Fibroblast of peridontal ligament (primary cell): ENCODE data around the gene C9orf50.
"Not testable (repeated sequence)": the region's sequence is repeated elsewhere in the genome, so short reads cannot be mapped to it uniquely, and the experiment has no call there.

Experiments used
- DNase-seq: peaks from one replicate; pipeline ENCODE4 v3.0.0-alpha.2; 2010; ENCODE audit errors: extremely low read depth

Gene C9orf50

DNA sequence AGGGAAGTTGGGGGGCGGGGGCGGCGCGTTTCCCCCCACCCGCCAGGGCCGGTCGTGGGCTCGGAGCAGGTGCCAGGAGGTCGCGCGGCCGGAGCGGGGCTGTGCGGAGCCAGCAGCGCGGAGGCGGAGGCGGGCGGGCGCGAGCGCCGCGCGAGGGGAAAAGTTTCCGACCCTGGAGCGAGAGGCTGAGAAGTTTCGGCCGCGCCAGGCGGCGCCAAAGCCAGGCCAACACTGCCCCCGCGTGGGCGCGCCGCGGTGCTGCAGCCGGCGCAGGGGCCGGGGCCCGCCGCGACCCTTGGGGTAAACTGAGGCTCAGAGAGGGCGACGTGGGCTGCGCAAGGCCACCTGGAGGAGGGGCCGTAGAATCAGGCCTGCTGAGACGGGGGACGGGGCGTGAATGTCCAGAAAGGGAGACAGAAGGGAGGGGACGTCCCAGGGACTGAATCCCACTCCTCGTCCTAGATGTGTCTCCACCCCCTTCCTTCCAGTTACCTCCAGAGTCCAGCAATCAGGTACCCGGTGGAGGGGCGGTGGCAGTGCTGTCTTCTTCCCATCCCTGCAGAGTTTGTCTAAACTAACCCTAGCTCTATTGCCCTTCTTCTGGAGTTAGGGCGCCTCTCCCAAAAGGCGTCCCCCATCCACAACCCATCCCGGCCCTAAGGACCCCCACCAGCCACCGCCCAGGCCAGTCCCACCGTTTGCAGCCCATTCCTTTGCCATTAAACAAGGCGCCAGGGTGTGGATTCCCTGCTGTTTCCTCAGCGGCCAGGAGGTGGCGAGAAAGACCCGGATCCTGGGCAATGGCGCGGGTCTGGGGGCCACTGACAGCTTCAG is 10.2 kb downstream of the C9orf50 start:
- peak; percentile 59 for DNase-seq

DNA sequence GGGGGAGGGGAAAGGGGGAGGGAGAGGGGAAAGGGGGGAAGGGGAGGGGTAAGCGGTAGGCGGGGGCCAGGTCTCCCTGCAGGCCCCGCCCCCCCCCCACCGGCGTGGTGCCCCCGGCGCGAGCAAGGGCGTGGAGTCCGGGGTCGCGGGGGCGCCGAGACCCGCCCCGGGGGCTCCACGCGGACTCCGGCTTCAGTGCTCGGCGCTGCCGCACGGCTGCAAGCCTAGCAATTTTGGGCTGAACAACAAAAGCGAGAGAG is 10.8 kb downstream of the C9orf50 start:
- no peak for DNase-seq

DNA sequence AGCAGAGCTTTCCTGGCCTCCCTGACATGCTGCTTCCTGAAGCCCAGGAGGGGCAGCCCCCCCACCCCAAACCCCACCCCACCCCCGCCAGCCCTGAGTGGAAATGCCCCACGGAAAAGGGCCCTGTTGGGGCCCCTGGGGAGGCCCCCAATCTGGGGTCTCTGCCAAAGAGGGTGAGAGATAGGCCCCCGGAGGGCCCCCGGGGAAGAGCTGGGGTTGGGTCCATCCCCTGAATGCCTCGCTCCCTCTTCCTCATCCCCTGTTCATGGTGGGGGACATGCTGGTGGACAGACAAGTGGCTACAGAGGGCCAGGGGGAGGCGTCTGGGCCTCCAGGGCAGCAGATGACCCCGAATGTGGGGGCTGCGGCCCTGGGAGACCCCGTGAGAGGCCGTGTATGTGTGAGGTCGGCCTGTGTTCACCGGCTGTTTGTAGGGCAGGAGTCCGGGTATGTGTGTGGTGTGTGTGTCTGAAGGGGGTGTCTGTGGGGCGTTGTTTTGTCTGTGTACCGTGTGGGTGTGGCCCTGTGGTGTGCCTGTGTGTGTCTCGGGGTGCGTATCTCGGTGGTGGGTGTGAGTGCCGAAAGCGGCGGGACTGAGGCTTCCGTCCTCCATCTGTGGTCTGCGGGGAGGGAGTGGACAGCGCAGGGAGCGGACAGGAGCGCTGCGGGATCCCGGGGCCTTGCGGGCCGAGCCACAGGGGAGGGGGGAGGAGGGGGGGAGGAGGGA is 11.3 kb downstream of the C9orf50 start:
- peak; percentile 35 for DNase-seq

DNA sequence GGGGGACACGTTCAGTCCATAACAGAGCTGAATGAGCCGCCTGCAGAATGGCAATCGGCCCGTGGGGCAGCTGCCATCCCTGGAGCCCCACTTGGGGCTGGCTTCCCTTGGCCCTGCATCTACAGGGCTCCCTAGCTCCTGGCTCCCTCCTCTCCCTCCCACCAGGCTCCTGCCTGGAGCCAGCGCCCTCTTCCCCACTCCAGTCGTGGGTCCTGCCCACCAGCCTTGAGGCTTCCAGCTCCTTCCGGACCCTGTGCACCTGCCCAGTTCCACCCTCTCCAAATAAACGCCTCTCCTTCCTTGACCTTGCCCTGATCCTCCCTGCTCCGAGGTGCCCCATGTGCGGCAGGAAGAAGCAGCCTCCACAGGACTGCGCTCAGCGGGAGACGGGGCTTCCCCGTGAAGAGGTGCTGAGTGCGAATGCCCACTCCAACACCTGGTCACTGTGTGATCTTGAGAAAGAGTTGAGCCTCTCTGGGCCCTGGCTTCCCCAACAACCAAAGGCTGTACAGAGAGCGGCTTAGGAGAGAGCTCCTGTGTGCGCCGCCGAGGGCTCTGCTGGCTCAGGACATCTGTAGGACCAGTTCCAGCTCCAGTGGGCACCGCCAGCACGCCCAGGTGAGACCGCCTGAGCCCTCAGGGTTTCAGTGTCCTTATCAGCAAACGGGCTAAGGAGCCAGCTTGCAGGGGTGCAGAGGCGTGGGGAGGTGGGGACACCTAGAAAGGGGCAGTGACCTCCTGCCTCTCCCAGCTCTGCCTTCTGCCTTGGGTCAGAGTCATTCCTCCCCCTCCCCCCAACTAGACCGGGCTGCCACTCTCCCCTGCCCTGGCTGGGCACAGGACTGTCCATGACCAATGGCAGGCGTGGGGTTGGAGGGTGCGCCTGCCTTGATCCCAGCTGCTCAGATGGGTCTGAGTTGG is 12.1 kb downstream of the C9orf50 start:
- DNase-seq = no peak

DNA sequence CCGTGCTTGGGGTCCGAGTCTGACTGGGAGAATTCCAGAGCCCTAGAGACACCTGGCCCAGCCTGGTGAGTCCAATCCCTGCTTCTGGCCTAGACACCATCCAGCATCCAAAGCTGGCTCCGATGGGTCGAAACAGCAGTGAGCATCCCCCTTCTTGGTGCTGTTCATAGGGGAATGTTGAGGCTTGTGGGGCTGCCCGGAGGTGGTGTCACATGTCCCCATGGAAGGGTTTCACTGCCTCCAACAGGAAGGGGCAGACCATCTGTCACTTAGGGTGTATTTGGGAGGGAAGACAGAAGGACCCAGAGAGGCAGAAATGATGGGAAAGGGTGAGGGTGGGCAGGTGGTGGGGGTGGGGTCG is 13.9 kb downstream of the C9orf50 start:
- no peak for DNase-seq

DNA sequence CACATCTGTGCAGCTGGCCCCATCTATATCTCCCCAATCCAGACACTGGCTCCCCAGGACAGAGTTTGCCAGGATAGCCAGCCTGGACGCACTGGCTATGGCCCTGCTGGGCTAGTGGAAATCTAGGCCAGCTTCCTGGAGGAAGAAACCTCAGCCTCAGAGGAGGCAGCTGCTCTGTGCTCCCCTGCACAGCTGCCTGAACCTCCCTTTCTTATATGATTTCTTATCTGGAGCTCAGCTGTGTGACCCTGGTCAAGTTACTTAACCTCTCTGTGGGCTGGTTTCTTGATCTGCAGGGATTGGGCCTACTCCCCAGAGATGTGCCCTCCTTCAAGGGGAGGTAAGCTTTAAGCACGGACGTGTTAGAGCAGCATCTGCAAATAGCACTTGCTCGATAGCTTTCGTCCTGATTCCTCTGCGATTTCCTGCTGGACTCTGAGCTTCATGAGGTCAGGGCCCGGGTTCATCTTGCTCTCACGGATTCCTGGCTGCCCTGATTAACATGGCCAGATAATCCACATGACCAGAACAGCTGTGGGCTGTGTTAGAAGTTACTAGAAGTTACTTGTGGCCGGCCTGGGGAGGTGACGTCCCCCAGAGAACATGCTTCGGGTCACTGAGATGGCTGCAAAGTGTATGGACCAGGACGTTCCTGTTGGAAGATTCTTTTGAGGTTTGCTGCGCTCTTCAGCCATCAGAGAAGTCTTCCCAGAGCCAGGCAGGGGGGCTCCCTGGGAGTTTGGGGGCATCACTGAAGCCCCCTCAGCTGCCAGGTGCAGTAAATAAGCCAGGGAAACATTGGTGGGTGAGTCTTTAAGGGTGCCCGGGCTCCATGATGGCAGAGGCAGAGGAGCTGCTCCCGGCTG is 14.5 kb downstream of the C9orf50 start:
- peak; percentile 38 for DNase-seq

DNA sequence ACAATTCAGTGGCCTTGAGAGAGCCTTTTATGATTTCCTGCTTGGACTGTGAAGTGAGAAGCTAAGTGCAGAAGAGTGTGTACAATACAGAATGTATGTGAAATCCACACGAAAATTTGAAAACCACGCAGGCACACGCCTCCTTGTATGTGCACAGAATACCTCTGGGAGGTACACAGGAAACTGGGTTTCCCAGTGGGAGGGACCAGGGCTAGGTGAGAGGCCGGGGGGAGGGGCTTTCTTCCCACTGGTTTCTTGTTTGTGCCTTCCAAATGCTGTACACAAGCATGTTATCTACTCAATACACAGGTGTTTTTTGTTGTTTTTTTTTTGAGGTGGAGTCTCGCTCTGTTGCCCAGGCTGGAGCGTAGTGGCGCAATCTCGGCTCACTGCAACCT is 16.1 kb downstream of the C9orf50 start:
- no peak for DNase-seq

DNA sequence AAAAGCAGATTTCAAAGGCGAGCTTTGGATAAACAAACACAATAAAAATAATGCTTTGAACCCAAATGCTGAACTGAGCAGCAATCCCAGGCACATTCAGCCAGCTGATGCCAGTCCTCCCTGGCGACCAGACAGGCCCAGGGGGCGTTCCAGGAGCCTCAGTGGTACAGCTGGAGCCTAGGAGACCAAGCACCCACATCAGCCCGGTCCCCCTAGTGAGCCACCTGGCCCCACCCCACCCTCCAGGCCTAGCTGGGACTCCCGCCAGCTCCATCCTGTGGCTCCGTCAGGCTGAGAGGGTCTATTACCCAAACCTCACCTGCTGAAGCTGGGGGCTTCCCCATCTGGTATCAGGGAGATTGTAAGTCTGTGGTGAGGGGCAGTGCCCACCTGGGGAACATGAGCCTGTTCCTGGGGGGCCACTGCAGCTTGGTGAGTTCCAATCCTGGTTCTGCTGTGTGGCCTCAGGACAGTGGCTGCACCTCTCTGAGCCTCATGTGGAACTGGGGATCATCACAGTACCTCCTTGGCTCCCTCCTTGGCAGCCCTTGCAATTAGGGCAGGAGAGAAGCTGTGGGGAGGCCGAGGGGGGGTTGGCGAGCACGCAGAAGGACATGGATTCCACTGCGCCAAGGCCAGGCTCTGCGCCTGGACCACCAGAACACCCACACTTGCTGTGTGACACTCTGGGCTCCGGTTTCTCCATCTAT is 16.7 kb downstream of the C9orf50 start:
- no peak for DNase-seq

DNA sequence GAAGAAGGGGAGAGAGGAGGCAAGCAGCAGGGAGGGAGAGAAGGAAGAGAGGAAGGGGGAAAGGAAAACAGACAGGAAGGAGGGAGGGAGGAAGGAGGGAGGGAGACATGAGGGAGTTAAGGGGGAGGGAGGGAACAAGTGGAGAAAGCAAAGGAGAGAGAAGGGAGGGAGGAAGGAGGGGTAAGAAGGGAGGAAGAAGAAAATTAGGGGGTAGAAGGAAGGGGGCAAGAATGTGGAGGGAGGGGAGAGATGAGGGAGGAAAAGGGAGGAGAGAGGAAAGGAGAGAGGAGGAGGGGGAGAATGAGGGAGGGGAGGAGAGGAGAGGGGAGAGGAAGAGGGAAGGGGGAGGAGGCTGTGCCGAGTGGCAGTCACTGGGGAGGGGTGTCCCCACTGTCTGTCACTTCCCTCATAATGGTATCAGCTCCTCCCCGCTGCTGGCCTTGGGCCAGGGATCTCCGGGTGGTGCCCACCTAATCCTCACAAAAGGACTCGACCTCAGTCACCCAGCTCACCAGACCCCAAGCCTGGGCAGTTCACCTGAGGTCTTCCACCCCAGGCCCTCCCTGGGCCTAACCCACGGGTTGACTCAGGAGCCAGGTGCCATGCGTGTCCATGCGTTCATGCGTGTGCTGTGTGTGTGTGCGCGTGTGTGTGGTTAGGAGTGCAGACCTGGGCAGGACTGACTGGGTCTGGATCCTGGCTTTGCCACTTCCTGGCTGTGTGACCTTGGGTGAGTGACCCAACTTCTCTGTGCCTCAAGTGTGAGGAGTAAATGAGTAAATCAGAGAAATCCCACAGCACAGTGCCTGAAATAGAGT is 18.1 kb downstream of the C9orf50 start:
- DNase-seq = no peak

DNA sequence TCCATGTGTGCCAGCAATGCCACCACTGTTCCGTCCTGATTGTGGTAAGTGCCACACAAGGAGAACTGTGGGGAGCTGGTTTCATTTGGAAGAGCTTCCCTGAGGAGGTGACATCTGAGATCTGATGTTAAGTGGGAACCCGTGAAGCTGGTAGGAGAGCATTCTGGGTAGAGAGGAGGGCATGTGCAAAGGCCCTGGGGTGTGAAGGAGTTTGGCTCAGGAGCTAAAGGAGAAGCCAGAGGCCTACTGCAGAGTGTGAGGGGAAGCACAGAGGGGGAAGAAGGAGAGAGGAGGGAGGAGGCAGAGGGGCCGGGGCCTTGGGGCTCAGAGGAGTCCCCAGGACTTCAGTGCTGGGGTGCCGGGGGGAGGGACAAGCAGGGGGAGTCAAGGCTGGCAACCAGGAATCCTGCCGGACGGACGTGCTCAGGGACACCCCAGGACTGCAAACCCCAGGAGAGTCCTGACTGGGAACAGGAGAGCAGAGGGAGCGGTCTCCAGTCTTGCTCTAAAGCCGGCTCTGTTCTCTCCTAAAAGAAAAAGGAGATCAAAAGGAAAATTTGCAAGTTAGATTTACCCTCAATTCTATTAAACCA is 19.7 kb downstream of the C9orf50 start:
- no peak for DNase-seq

DNA sequence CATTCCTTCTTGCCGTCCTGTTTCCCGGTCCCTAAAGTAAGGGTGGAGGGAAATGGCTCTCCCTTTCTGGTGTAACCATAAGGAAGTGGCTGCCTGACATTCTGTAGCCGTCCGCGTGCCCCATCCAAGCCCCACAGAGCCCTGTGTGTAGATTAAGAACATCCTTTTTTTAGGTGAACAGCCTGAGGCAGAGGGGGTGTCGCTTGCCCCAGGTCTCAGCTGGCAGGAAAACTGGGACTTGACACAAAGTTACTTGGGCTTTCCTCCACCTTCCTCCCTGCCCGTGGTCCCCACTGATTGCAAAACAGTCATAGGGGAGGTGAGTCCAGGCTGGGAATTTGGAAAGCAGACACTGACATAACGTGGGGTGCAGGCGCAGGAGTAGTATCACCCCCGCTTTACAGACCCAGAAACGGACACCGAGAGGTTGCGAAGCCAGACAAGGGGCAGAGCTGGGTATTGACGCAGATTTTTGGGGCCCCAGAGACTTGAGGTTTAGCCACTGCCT is 22.8 kb downstream of the C9orf50 start:
- DNase-seq = no peak

DNA sequence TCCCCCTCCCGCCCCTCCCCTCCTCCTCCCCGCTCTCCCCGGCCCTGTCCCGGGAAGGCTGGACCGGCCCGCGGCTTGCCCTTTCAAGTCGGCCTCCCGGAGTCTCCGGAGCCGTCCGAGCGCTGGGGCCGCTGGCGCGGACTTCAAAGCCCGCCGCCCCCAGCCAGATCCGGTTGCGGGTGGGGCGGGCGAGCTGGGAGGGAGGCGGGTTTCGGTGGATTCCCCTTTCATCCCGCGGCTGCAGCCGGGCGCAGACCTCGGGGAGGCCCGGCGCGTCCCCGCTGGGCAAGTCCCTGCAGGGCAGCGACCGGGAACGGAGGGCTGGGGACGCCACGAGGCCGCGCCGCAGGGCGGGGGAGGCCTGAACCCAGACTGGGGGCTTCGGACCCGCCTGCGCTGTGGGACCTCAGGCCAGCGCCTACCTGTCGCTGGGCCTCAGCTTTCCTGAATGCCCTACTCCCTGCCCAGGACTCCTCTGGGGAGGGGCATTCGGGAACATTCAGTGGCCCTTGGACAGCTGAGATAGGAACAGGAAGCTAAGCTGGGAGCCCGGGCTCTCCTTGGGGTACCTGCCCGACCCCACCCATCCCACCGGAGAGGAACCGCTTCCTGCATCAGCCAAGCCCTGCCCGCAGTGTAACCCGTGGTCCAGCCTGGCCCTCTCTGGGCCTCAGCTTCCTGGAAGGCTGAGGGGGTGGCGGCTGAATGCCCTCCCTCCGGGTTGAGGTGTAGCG is 23.4 kb downstream of the C9orf50 start:
- DNase-seq = no peak

DNA sequence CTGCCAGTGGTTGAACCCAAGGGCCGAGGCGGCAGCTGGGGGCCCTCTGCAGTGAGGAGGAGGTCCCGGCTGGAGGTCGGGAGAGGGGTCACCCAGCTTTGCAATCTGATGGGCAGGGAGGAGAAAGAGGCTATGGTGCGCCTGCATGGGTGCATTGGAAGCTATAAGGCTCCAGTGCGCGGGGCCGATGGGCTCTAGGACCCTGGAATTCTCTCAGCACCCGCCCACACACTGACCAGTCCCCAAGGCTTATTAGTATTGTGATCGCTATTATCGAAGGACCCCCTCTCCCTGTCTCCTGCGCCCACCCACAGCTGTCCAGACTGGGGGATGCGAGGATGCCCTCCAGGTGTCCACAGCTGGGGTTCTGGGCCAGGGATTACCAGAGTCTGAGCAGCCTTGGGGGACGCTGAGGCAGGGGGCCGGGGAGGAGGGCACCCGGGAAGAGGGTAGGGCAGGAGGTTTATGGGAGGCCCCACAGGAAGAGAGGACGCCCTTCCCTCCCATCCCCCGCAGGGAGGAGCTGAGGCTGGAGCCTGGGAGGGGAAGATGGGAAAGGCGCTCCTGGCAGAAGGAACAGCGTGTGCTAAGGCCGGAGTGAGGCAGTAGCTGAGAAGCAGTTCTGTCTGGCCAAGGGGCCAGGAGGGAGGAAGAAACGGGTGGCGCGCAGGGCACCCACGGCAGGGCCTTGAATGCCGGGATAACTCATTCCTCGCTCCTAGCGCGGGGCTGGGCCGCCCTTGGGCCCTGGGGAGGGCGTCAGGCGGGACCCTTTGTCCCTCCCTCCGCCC is 24.2 kb downstream of the C9orf50 start:
- DNase-seq = no peak

DNA sequence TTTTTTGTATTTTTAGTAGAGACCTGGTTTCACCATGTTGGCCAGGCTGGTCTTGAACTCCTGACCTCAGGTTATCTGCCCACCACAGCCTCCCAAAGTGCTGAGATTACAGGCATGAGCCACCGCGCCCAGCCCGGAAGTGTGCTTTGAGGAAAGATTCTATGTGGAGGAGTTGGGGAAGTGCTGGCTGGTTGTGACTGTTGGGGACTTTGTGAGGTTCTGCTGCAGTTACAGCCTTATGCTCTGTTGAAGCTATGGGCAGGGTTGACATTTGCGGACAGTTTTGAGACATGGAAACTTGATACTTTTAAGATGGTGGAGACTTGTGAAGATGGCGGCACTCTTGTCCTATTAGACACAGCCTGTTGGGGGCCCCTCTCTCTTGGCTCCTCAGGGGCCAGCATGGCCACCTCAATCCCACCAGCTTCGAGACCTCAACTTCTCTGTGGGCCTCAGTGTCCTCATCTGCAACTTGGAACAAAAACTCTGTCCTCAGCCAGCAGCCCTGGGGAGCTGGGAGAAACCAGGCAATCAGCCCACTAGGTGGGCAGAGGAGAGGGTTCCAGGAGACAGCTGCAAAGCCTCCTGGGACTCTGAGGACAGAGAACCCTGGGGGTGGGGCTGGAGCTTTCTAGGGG is 24.9 kb downstream of the C9orf50 start:
- no peak for DNase-seq

DNA sequence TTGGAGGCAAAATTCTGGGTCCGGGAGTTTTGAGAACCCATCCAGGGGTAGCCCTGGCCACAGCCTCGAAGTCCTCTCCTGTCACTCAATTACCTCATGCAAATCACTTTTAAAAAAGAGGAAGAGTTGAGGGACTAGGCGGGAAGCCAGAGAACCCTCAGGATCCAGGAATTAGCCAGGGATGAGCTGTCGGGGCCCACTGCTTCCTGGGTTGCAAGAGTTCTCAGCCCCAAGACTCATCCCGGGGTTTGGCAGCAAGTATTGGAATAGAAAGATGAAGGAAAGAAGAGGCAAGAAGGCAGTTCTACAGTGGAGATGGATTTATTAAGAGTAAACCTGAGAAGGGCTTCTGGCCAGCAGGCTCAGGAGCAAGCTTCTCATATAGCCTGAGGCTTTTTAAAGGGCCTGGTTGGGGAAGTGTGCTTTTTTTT is 25.6 kb downstream of the C9orf50 start:
- DNase-seq = no peak

DNA sequence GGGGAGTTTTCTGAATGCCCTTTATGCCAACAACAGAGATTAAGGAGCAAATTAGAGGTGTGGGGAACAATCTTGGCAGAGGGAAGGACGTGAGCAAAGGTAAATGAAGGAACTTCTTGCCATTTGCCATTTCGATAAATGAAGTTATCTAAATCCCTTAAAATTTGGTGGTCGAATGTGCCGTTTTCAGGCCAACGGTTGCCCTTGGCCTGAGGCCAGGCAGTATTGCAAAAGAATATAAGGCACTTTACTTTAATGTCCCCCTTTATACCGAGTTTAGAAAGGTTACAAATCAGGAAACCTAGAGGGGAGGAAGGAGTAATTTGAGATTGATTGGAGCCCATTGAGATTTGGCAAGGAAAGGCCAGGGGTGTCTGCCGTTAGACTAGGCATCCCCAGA is 26.3 kb downstream of the C9orf50 start:
- DNase-seq = no peak

DNA sequence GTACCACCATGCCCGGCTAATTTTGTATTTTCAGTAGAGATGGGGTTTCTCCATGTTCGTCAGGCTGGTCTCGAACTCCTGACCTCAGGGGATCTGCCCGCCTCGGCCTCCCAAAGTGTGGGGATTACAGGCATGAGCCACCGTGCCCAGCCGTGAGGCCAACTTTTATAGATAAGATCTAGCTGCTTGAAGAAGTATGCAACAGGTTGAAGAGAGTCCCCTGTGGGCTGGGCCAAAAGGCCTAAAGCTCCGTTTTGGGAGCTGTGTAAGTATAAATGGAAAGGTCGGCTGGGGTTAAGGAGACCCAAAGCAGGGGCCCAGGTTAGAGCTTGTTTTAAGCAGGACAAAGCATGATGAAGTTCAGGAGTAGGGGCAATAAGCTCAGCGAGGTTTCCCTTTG is 28.1 kb downstream of the C9orf50 start:
- not testable (repeated sequence) for DNase-seq
